OCI-LY3 (cell line): ENCODE results near the gene HBZ.

Experiments used
- EZH2phosphoT487 ChIP-seq: fragments of 200-600 bp; shearing (Covaris generic); IDR thresholded peaks from 2 replicates; pipeline ENCODE4 v1.6.1; 2018; ENCODE audit warnings: antibody characterized with exemption, mixed run types, low read depth
- TF ChIP-seq, protein P1 (sequence below): fragments of 200-600, 300-600 bp; sonication (generic); IDR thresholded peaks from 2 replicates; pipeline ENCODE4 v1.5.1; 2014; ENCODE audit warnings: antibody characterized with exemption, low read length, low read depth

DNA sequence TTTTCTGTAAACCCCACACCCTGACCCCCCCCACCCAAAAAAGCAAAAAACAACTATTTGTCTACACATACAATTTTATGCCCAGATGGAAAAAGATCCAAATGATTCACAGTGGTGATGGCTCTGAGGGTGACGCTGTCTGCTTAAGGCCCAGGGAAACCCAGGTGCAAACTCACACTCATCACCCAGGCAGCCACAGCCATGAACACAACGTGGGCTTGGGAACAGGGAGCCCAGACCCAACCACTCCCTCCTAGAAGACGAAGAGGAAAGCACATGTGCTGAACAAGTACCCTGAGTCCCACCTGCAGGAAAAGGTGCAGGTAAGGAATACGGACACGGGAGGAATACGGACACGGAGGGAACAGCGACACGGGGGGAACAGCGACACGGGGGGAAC is 33.2 kb downstream of the HBZ start:
- TF ChIP-seq EZH2phosphoT487, result no peak
- TF ChIP-seq, protein P1, sequence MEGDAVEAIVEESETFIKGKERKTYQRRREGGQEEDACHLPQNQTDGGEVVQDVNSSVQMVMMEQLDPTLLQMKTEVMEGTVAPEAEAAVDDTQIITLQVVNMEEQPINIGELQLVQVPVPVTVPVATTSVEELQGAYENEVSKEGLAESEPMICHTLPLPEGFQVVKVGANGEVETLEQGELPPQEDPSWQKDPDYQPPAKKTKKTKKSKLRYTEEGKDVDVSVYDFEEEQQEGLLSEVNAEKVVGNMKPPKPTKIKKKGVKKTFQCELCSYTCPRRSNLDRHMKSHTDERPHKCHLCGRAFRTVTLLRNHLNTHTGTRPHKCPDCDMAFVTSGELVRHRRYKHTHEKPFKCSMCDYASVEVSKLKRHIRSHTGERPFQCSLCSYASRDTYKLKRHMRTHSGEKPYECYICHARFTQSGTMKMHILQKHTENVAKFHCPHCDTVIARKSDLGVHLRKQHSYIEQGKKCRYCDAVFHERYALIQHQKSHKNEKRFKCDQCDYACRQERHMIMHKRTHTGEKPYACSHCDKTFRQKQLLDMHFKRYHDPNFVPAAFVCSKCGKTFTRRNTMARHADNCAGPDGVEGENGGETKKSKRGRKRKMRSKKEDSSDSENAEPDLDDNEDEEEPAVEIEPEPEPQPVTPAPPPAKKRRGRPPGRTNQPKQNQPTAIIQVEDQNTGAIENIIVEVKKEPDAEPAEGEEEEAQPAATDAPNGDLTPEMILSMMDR, result no peak
